Brain microvascular endothelial cell (primary cell): ENCODE data around the gene SBNO2.

ENCODE experiments used
- DNase-seq: peaks from one replicate; pipeline ENCODE4 v3.0.0-alpha.2; 2020
- H3K27ac ChIP-seq: fragments of 250-450 bp; sonication (Bioruptor Pico); 2 replicates; pipeline ENCODE4 v1.5.1; 2020; ENCODE audit warnings: mild to moderate bottlenecking, moderate library complexity
- H3K27me3 ChIP-seq: fragments of 250-450 bp; sonication (Bioruptor Pico); replicated peaks from 2 replicates; pipeline ENCODE4 v1.5.1; 2020; ENCODE audit warnings: mild to moderate bottlenecking
- H3K36me3 ChIP-seq: fragments of 250-450 bp; sonication (Bioruptor Pico); replicated peaks from 2 replicates; pipeline ENCODE4 v1.5.1; 2020; ENCODE audit warnings: mild to moderate bottlenecking
- H3K4me3 ChIP-seq: 2 replicates; pipeline ENCODE4 v1.5.1; 2011; ENCODE audit warnings: low read depth, mild to moderate bottlenecking, control low read depth, low read length, moderate library complexity
- CTCF ChIP-seq: IDR thresholded peaks from 2 replicates; pipeline ENCODE4 v1.5.1; 2011; ENCODE audit warnings: low read depth, mild to moderate bottlenecking, moderate library complexity, low read length, control low read depth, inconsistent platforms; ENCODE audit errors: missing control alignments
- in situ Hi-C: cut with HindIII; loops from 2 replicates; pipeline ENCODE4 v1.10.0; 2017; ENCODE audit warnings: low sequenced_read_pairs, low pct_ligation_motif_present

SBNO2 gene

GRCh38 chr19:1065606-1066109, 108.4 kb downstream of the SBNO2 start:
- no peak for DNase-seq
- Histone ChIP-seq H3K27me3 (peaks cover 2% of the 10 kb centered on the region), H3K4me3 (no peak overlapping the region), H3K36me3 (no peaks in the 10 kb centered on the region), H3K27ac (no peak overlapping the region)
- in situ Hi-C loops, result no loop called here
- TF ChIP-seq CTCF, result no peak

- Histone ChIP-seq H3K36me3 (no peaks in the 10 kb centered on the region), H3K4me3 (no peak overlapping the region), H3K27me3 (no peaks in the 10 kb centered on the region), H3K27ac (no peak overlapping the region)
- peak; percentile 68 for TF ChIP-seq CTCF
- no peak for DNase-seq
- in situ Hi-C loops, result no loop called here
Observed at GRCh38 chr19:1064661-1065605, 109.1 kb downstream of the SBNO2 start.

GRCh38 chr19:1063909-1064660, 110.0 kb downstream of the SBNO2 start:
- Histone ChIP-seq H3K36me3 (no peaks in the 10 kb centered on the region), H3K27ac (no peak overlapping the region), H3K27me3 (no peaks in the 10 kb centered on the region), H3K4me3 (no peak overlapping the region)
- in situ Hi-C loops, result no loop called here
- no peak for DNase-seq
- no peak for TF ChIP-seq CTCF

GRCh38 chr19:1063030-1063908, 110.8 kb downstream of the SBNO2 start:
- no peak for DNase-seq
- Histone ChIP-seq H3K4me3 (no peak overlapping the region), H3K36me3 (no peaks in the 10 kb centered on the region), H3K27me3 (no peaks in the 10 kb centered on the region), H3K27ac (no peak overlapping the region)
- TF ChIP-seq CTCF, result no peak
- in situ Hi-C loops, result no loop called here

- Histone ChIP-seq H3K27me3 (no peaks in the 10 kb centered on the region), H3K27ac (no peak overlapping the region), H3K36me3 (no peaks in the 10 kb centered on the region), H3K4me3 (no peak overlapping the region)
- DNase-seq, result no peak
- no peak for TF ChIP-seq CTCF
- in situ Hi-C loops, result no loop called here
Observed at GRCh38 chr19:1062387-1063029, 111.6 kb downstream of the SBNO2 start.
